Measurements from ENCODE around the gene PPM1N. TPM values are rescaled to one million over a fixed set of nuclear protein-coding genes. Genes with fewer than 3 reads are reported as not detected.

The PPM1N gene
- total and polyA plus RNA-seq, 2 of the 13 experiments (the other 11 are each of a cell fraction or from before 2014, with no cell fraction given), result 0.31 to 1.8 TPM

DNA sequence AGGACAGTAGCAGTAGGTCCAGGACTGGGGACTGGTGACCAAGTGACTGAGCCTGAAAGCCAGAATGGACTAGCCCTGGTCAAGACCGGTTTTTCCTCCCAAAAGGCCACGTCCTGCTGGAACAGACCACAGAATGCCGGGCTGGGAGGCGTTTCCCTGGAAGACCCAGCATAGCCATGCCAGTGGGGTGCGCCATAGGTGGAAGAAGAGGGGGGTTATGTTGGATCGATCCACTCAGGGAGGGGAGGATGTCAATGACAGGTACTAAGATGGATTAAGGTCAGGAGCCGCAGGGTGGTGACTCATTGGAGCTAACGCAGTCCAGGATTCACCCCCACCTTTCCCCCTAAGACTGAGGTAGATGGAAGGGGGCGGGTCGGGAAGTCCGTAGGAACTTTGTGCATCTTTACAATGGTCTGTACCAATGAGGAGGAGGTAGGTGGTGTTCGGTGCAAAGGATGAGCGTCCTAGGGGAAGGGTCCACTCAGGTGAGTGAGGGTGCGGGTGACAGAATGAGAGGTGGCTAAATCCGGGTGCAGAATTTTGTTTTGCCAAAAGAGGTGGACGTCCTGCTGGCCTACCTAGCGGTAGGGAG lies 30.0 kb downstream of the PPM1N start (continued):
- TF ChIP-seq, protein P1, sequence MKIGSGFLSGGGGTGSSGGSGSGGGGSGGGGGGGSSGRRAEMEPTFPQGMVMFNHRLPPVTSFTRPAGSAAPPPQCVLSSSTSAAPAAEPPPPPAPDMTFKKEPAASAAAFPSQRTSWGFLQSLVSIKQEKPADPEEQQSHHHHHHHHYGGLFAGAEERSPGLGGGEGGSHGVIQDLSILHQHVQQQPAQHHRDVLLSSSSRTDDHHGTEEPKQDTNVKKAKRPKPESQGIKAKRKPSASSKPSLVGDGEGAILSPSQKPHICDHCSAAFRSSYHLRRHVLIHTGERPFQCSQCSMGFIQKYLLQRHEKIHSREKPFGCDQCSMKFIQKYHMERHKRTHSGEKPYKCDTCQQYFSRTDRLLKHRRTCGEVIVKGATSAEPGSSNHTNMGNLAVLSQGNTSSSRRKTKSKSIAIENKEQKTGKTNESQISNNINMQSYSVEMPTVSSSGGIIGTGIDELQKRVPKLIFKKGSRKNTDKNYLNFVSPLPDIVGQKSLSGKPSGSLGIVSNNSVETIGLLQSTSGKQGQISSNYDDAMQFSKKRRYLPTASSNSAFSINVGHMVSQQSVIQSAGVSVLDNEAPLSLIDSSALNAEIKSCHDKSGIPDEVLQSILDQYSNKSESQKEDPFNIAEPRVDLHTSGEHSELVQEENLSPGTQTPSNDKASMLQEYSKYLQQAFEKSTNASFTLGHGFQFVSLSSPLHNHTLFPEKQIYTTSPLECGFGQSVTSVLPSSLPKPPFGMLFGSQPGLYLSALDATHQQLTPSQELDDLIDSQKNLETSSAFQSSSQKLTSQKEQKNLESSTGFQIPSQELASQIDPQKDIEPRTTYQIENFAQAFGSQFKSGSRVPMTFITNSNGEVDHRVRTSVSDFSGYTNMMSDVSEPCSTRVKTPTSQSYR (CRISPR knock-in tag; IDR thresholded peaks at IDR 0.05; ENCODE audit: borderline replicate concordance), result no peak
- TF ChIP-seq ZNF747 (CRISPR knock-in tag; IDR thresholded peaks at IDR 0.05; ENCODE audit: borderline replicate concordance), result no peak
- TF ChIP-seq FOXJ3 (CRISPR knock-in tag; IDR thresholded peaks at IDR 0.05; ENCODE audit: borderline replicate concordance), result no peak
- TF ChIP-seq POGZ (CRISPR knock-in tag; IDR thresholded peaks at IDR 0.05), result no peak
- TF ChIP-seq, protein P2, sequence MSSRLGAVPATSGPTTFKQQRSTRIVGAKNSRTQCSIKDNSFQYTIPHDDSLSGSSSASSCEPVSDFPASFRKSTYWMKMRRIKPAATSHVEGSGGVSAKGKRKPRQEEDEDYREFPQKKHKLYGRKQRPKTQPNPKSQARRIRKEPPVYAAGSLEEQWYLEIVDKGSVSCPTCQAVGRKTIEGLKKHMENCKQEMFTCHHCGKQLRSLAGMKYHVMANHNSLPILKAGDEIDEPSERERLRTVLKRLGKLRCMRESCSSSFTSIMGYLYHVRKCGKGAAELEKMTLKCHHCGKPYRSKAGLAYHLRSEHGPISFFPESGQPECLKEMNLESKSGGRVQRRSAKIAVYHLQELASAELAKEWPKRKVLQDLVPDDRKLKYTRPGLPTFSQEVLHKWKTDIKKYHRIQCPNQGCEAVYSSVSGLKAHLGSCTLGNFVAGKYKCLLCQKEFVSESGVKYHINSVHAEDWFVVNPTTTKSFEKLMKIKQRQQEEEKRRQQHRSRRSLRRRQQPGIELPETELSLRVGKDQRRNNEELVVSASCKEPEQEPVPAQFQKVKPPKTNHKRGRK (CRISPR knock-in tag; IDR thresholded peaks at IDR 0.05), result no peak
- no peak for TF ChIP-seq FOSL2 (CRISPR knock-in tag; IDR thresholded peaks at IDR 0.05)
- TF ChIP-seq ZSCAN22 (CRISPR knock-in tag; IDR thresholded peaks at IDR 0.05), result no peak
- TF ChIP-seq RFX3 (CRISPR knock-in tag; IDR thresholded peaks at IDR 0.05), result no peak
- no peak for TF ChIP-seq ZBTB2 (CRISPR knock-in tag; IDR thresholded peaks at IDR 0.05; ENCODE audit: low read depth)
- no peak for TF ChIP-seq ZGPAT (CRISPR knock-in tag; IDR thresholded peaks at IDR 0.05)
- no peak for TF ChIP-seq ZNF713 (CRISPR knock-in tag; IDR thresholded peaks at IDR 0.05)
- no peak for TF ChIP-seq ZBTB7B (CRISPR knock-in tag; IDR thresholded peaks at IDR 0.05)
- no peak for TF ChIP-seq EEA1 (CRISPR knock-in tag; IDR thresholded peaks at IDR 0.05; ENCODE audit: borderline replicate concordance)
- no peak for TF ChIP-seq SOX5 (CRISPR knock-in tag; IDR thresholded peaks at IDR 0.05; ENCODE audit: borderline replicate concordance)
- TF ChIP-seq HNRNPUL1 (IDR thresholded peaks at IDR 0.05; ENCODE audit: low read depth, low read length), result no peak
- TF ChIP-seq CAMTA2 (CRISPR knock-in tag; IDR thresholded peaks at IDR 0.05; ENCODE audit: borderline replicate concordance), result no peak
- TF ChIP-seq, protein P3, sequence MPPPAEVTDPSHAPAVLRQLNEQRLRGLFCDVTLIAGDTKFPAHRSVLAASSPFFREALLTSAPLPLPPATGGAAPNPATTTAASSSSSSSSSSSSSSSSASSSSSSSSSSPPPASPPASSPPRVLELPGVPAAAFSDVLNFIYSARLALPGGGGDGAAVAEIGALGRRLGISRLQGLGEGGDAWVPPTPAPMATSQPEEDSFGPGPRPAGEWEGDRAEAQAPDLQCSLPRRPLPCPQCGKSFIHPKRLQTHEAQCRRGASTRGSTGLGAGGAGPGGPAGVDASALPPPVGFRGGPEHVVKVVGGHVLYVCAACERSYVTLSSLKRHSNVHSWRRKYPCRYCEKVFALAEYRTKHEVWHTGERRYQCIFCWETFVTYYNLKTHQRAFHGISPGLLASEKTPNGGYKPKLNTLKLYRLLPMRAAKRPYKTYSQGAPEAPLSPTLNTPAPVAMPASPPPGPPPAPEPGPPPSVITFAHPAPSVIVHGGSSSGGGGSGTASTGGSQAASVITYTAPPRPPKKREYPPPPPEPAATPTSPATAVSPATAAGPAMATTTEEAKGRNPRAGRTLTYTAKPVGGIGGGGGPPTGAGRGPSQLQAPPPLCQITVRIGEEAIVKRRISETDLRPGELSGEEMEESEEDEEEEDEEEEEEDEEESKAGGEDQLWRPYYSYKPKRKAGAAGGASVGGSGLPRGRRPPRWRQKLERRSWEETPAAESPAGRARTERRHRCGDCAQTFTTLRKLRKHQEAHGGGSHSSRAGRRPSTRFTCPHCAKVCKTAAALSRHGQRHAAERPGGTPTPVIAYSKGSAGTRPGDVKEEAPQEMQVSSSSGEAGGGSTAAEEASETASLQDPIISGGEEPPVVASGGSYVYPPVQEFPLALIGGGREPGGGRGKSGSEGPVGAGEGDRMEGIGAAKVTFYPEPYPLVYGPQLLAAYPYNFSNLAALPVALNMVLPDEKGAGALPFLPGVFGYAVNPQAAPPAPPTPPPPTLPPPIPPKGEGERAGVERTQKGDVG (CRISPR knock-in tag; IDR thresholded peaks at IDR 0.05; ENCODE audit: borderline replicate concordance), result no peak
- TF ChIP-seq MTF2 (CRISPR knock-in tag; IDR thresholded peaks at IDR 0.05; ENCODE audit: borderline replicate concordance), result no peak
- no peak for TF ChIP-seq CCAR2 (optimal IDR thresholded peaks at IDR 0.05; ENCODE audit: low read depth, low read length)
- peak; percentile 2 for TF ChIP-seq RBM22 (optimal IDR thresholded peaks at IDR 0.05; ENCODE audit: low read length)
